GM21526 (cell line): Measurements from ENCODE around the gene FAF1.
"Not testable (repeated sequence)": the region's sequence is repeated elsewhere in the genome, so short reads cannot be mapped to it uniquely, and the experiment has no call there.

Source experiments
- ATAC-seq: cut with Tn5 transposase; IDR thresholded peaks from one replicate; pipeline ENCODE4 v1.9.1; 2021; ENCODE audit warnings: moderate library complexity; ENCODE audit not compliant: unreplicated experiment, low FRiP score

Gene FAF1

DNA sequence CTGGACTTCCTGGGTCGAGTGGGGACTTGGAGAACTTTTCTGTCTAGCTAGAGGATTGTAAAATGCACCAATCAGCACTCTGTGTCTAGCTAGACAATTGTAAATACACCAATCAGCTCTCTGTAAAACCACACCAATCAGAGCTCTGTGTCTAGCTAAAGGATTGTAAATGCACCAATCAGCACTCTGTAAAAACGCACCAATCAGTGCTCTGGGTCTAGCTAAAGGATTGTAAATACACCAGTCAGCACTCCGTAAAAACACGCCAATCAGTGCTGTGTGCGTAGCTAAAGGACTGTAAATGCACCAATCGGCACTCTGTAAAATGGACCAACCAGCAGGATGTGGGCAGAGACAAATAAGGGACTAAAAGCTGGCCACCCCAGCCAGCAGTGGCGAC is 243.6 kb downstream of the FAF1 start:
- ATAC-seq = not testable (repeated sequence)

- no peak for ATAC-seq
Observed at GRCh38 chr1:50710099-50710498, 250.0 kb downstream of the FAF1 start.

GRCh38 chr1:50707824-50708223 is 252.2 kb downstream of the FAF1 start:
- no peak for ATAC-seq

DNA sequence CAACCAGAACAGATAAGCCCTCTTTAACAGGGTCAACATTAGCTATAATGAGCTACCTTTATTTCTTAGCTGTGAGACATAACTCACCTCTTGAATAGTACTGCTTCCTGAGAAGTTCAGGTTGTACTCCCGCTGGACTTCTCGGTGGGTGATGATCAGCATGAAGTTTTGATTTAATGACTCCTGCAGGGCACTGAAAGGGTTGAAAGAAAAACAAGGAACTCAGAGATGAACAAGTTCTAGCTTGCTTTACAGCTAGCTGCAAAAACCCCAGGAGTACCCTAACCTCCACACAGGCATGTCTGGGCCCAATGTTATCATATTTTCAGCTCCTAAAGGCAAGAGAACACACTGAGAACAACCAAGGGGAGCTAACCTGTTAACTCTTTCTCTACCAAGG is 254.4 kb downstream of the FAF1 start:
- no peak for ATAC-seq

GRCh38 chr1:50705041-50705440 is 255.0 kb downstream of the FAF1 start:
- no peak for ATAC-seq

DNA sequence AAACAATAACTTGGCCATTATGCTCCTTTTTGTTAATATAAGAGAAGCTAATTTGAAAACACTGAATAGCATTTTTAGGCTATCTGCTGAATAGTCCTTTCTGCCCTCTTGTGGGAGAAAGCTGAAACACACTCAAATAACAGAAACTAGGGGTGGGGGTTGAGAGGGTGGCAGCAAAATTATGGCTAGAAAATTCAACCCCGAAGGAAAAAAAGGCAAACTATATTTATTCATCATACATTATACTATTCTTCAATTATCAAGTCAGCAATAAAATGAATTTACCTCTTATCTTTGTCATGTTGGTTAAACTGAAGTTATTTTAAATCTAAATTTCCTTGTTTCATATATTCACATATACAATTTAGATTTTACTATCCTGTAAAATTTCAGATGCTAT is 255.9 kb downstream of the FAF1 start:
- ATAC-seq = no peak

DNA sequence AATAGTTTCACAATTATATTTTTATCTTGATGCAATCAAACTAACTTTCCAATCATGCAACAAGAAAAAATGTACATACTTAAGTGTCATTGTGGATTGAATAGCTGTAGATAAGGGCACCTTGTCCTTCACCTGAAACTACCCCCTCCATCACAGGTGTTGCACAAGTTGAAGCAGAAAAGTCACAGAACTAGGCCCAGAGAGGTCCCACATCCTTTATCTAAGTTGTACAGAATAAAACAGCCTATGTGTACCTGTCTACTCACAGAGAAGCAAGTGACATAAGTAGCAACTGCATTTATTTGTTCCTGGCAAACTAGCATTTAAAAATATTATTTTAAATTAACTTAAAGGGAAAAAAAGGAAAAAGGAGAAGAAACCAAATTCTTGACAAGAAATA is 256.8 kb downstream of the FAF1 start:
- ATAC-seq = no peak

GRCh38 chr1:50702395-50702794 is 257.7 kb downstream of the FAF1 start:
- no peak for ATAC-seq

DNA sequence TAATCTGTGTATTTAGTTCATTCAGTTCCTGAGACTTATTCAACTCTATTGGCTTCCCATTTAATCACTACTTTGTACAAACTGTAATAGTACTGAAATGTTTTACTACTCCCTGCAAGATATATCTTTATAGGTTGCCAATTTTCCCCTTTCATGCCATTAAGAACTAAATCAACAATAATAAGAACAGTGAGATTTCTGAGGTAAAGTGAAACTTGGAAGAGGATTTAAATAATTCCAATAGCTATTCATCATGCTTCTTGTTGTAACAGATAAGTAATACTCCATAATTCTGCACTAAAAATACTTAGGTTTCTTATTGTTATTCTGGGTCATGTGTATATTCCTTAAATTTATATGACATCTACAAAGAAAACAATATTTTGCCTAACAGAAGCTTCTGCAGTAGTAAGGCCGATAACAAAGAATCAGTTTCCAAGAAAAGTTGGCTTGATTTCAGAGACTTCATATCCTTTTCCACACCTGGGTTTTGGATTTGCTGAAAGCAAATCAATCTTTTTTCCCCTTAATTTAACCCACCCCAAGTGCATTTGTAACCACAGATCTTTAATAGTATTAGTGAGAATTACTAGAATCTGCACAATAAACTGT is 258.3 kb downstream of the FAF1 start:
- ATAC-seq = no peak

DNA sequence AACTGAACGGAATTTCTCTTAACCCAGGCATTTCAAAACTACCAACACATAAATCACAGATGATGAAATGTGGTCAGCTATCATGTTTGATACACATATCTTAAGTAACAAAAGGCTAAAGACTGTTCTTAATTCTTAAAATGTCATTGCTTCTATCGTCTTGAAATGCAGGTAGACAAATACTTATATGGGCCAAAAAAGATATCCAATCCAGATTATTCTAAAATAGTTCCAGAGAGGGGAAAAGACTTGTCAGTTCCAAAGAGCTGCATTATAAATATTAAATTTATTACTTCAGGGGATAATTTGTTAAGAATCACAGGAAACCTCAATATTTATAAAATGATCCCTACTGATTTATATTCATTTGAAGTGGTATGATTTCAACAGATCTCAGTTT is 259.4 kb downstream of the FAF1 start:
- ATAC-seq = no peak

DNA sequence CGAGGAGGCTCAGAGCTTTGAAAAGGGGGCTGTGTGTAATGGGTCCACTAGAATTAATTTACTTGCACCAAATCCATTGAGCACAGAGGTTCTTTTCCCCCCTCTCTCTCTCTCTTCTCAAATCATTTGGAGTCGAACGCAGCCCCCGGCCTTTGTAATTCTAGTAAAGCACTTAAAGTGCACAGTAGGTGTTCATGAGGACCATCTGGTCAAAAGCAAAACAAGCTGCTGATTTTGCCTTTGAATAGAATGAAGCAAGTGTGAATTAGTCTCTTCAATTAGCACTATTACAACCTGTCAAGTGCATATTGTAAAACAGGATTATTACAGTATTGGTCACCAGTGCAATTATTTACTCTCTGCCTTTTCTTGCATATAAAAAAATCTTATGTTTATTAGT is 259.9 kb downstream of the FAF1 start:
- no peak for ATAC-seq

GRCh38 chr1:50699795-50700194 is 260.3 kb downstream of the FAF1 start:
- no peak for ATAC-seq

GRCh38 chr1:50697440-50698421 is 262.3 kb downstream of the FAF1 start:
- ATAC-seq = no peak

DNA sequence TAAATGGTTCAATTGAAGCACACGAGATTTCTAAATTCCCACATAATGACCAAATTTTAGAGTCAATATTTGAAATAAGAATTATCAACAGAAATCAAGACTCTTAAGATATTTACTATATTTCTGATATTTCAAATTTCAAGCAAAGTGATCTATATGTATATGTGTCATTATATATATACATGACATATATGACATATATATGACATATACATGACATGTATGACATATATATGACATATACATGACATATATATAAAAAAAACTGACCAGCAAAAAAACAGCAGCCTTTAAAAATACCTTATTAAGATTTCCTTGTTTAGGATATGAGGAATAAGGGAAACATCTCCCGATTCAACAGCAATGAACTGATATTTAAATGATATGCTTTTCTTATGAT is 266.2 kb downstream of the FAF1 start:
- no peak for ATAC-seq

GRCh38 chr1:50684185-50684584 is 275.9 kb downstream of the FAF1 start:
- no peak for ATAC-seq

- no peak for ATAC-seq
Observed at GRCh38 chr1:50681931-50682330, 278.1 kb downstream of the FAF1 start.

GRCh38 chr1:50667710-50668356 is 292.2 kb downstream of the FAF1 start:
- ATAC-seq = no peak

- no peak for ATAC-seq
Observed at GRCh38 chr1:50667272-50667671, 292.8 kb downstream of the FAF1 start.

- ATAC-seq = no peak
Observed at GRCh38 chr1:50666849-50667248, 293.2 kb downstream of the FAF1 start.

GRCh38 chr1:50665413-50665812 is 294.7 kb downstream of the FAF1 start:
- no peak for ATAC-seq

DNA sequence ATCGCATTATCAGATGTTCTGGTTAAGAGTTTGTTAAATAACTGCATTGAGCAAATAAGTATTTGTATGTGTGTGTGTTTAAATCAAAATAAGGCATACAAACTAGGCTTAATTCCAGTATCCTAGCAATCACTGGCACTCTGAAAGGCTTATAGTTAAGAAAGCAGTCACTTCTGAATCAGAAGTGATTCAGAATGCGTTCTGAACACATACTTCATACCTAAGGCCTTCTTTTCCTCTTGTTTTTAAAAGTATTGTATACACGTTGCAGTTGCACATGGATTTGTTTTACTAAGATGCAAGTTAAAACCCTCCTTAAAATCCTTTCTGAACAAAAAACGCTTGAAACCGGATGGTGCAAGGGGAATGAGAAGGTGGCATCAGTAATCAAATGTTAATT is 298.4 kb downstream of the FAF1 start:
- ATAC-seq = no peak
